Effector memory CD4-positive, alpha-beta T cell (primary cell): Measurements from ENCODE around the gene ATG4C.

Source experiments
- DNase-seq, 3 donors: peaks; one replicate each; pipeline ENCODE4 v3.0.0-alpha.2; 2020
- H3K27ac ChIP-seq: 2 replicates; pipeline ENCODE4 v1.7.0; 2013; ENCODE audit warnings: mild to moderate bottlenecking, low read length, moderate library complexity; ENCODE audit not compliant: insufficient read depth, poor library complexity, severe bottlenecking
- H3K27me3 ChIP-seq: replicated peaks from 2 replicates; pipeline ENCODE4 v1.7.0; 2013; ENCODE audit warnings: mild to moderate bottlenecking, low read length; ENCODE audit not compliant: insufficient read depth, control insufficient read depth, poor library complexity, severe bottlenecking
- H3K36me3 ChIP-seq: 2 replicates; pipeline ENCODE4 v1.7.0; 2013; ENCODE audit warnings: mild to moderate bottlenecking, low read length, moderate library complexity; ENCODE audit not compliant: control insufficient read depth, insufficient read depth
- H3K4me1 ChIP-seq: 2 replicates; pipeline ENCODE4 v1.7.0; 2013; ENCODE audit warnings: low read length, mild to moderate bottlenecking; ENCODE audit not compliant: control insufficient read depth, insufficient read depth, poor library complexity, severe bottlenecking
- H3K4me3 ChIP-seq: 2 replicates; pipeline ENCODE4 v1.7.0; 2013; ENCODE audit warnings: low read length, low read depth, mild to moderate bottlenecking; ENCODE audit not compliant: insufficient read depth, poor library complexity, severe bottlenecking
- H3K9me3 ChIP-seq: 2 replicates; pipeline ENCODE4 v1.7.0; 2013; ENCODE audit warnings: mild to moderate bottlenecking, low read length, moderate library complexity; ENCODE audit not compliant: control insufficient read depth

The ATG4C gene

GRCh38 chr1:62903522-62903921, 119.6 kb downstream of the ATG4C start:
- Histone ChIP-seq H3K27ac (no peak overlapping the region), H3K36me3 (no peaks in the 10 kb centered on the region), H3K4me1 (peaks cover 3% of the 10 kb centered on the region), H3K4me3 (no peak overlapping the region), H3K9me3 (no peaks in the 10 kb centered on the region), H3K27me3 (no peaks in the 10 kb centered on the region)
- DNase-seq, result no peak

DNA sequence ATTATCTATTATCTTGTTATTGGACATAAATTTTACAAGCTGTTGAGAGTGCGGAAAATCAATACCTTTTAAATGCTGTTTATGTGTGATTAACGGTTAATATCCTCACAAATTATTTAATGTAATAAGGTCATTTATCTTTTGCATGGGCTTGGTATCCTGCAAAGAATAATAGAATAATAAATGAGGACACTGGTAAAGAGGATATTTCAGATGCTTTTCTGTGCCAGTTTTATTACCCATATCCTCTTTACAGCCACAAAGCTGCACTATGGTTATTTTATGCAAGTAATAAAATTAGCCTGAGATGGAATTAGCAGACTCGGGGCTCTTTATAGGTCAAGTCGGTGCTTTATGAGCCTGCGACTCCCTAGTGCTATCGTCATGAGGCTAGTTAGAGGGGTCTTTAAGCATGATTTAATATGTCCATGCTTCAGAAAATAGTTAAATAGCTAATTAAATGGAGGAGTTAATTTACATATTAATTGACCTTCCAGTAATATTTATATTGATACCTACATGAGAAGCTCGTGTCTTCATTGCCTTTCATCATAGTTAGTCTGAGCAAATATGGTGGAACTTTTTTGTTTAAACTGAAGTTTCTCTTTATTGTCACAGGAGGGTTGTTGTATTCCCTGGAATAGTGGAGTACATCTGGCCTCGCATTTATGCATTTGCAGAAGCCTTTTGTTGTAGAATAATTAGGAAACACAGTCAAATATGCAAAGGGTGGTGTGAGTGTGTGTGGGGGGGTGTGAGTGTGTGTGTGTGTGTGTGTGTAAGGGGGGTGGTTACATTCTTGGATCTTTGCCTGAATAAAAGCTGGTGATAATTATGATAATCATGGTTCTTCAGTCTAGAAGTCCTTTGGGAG, 120.3 kb downstream of the ATG4C start:
- H3K4me1 ChIP-seq, result peaks cover 7% of the 10 kb centered on the region
- no peaks in the 10 kb centered on the region for H3K9me3 ChIP-seq
- H3K27ac ChIP-seq, result no peak overlapping the region
- H3K27me3 ChIP-seq, result no peaks in the 10 kb centered on the region
- DNase-seq, result no peak
- H3K4me3 ChIP-seq, result no peak overlapping the region
- no peaks in the 10 kb centered on the region for H3K36me3 ChIP-seq

- no peak overlapping the region for H3K4me3 ChIP-seq
- no peaks in the 10 kb centered on the region for H3K36me3 ChIP-seq
- H3K27ac ChIP-seq, result no peak overlapping the region
- H3K4me1 ChIP-seq, result peaks cover 7% of the 10 kb centered on the region
- H3K27me3 ChIP-seq, result no peaks in the 10 kb centered on the region
- DNase-seq, result no peak
- H3K9me3 ChIP-seq, result no peaks in the 10 kb centered on the region
These were observed 120.9 kb downstream of the ATG4C start for GRCh38 chr1:62904856-62905225.

DNA sequence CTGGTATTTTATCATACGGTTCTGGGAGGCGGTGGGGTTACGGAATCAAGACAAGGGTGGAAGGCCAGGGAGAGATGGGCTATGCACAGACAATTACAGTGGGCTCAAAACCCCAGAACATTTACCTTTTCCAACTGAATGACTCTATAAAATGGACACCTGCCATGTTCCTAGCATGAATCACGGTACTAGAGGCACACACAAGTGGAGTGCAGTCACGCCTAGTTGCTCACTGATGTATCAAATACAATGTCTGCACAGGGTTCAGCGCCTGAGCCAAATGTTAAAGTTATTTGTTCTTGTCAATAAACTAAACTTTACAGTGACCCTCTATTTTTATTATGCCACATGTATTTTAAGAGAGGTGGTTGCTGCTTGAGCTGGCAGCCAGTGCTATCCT, 121.4 kb downstream of the ATG4C start:
- Histone ChIP-seq H3K36me3 (no peaks in the 10 kb centered on the region), H3K27me3 (no peaks in the 10 kb centered on the region), H3K4me3 (no peak overlapping the region), H3K9me3 (no peaks in the 10 kb centered on the region), H3K4me1 (peaks cover 7% of the 10 kb centered on the region), H3K27ac (no peak overlapping the region)
- no peak for DNase-seq

GRCh38 chr1:62905872-62906271, 121.9 kb downstream of the ATG4C start:
- no peaks in the 10 kb centered on the region for H3K27me3 ChIP-seq
- H3K27ac ChIP-seq, result no peak overlapping the region
- no peaks in the 10 kb centered on the region for H3K36me3 ChIP-seq
- H3K9me3 ChIP-seq, result no peaks in the 10 kb centered on the region
- peaks cover 7% of the 10 kb centered on the region for H3K4me1 ChIP-seq
- no peak for DNase-seq
- no peak overlapping the region for H3K4me3 ChIP-seq

DNA sequence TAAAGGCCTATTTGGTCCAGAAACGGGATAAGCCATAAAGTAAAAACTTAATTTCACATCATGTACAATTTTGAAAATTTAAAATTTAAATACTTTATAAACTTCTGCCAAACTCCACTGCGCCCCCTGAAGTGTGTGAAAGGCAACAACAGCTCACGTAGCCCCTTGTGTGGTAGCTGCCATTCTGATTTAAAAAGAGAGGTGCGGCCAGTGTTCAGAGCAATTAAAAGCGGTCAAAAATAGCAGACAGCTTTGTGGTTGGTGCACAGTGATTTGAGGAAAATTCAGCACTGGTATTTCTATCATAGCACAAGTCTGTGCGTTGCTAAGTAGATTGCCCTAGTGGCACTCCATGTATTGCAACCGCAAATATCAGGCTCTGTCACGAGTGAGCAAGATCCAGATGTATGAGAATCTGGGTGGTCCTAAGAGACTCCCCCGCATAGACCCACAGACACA, 122.5 kb downstream of the ATG4C start:
- Histone ChIP-seq H3K9me3 (no peaks in the 10 kb centered on the region), H3K27ac (no peak overlapping the region), H3K36me3 (no peaks in the 10 kb centered on the region), H3K4me3 (no peak overlapping the region), H3K27me3 (no peaks in the 10 kb centered on the region), H3K4me1 (peaks cover 7% of the 10 kb centered on the region)
- no peak for DNase-seq

DNA sequence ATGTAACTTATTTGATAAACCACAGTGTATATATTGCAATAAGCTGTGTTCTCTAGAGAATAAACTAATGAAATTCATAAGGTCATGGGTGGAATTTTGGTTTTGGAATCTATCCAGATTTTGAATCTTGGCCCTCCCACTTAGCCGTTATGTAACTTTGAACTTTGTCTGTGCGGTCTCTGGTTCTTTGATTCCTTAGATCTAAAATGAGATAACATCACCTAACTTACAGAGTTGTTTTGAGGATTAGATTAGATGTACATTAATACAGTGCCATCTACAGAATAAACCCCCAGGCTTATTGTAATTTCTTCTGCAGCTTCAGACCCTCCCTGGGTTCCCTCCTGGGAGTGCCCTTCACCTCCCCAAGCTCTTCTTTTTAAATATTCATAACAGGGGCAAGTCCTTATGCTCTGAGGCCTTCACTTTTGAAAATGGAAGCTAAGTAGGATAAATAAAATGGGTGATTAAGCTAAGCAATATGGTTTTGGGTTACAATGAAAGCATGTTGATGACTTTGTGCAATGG, 124.3 kb downstream of the ATG4C start:
- Histone ChIP-seq H3K9me3 (no peaks in the 10 kb centered on the region), H3K27ac (no peak overlapping the region), H3K27me3 (no peaks in the 10 kb centered on the region), H3K36me3 (no peaks in the 10 kb centered on the region), H3K4me1 (peaks cover 7% of the 10 kb centered on the region), H3K4me3 (no peak overlapping the region)
- DNase-seq, result no peak

- H3K9me3 ChIP-seq, result no peaks in the 10 kb centered on the region
- H3K4me3 ChIP-seq, result no peak overlapping the region
- no peaks in the 10 kb centered on the region for H3K36me3 ChIP-seq
- no peak overlapping the region for H3K27ac ChIP-seq
- H3K27me3 ChIP-seq, result no peaks in the 10 kb centered on the region
- DNase-seq, result no peak
- peaks cover 7% of the 10 kb centered on the region for H3K4me1 ChIP-seq
These were observed 128.2 kb downstream of the ATG4C start for GRCh38 chr1:62912028-62912638.
